GM12878 (cell line): Measurements from ENCODE around the gene EAF2. TPM values are rescaled to one million over a fixed set of nuclear protein-coding genes. Genes with fewer than 3 reads are reported as not detected.

Source experiments
- ATAC-seq: fragments of 200-7000 bp; cut with Tn5 transposase; 3 replicates; pipeline ENCODE4 v1.9.1; 2020; ENCODE audit warnings: mild to moderate bottlenecking, moderate library complexity
- BruUV-seq: library from RNA; stranded (reverse); fragments of 400-500 nt; replicated peaks from 2 replicates; lab custom pipeline; 2021; lab: Mats Ljungman, UMichigan
- CTCF ChIA-PET: fragments of 300-600 bp; sonication (Branson Sonifier 250); formaldehyde crosslinking; extraction: SDS; loops from one replicate; lab custom pipeline; 2021; ENCODE audit warnings: inconsistent platforms; lab: Yijun Ruan, JAX
- POLR2A ChIA-PET: fragments of 350-600 bp; formaldehyde crosslinking; extraction: SDS; loops from one replicate; lab custom pipeline; 2021; ENCODE audit warnings: inconsistent platforms; lab: Charles Lee
- RAD21 ChIA-PET: fragments of 300-600 bp; sonication (Branson Sonifier 250); formaldehyde crosslinking; loops from one replicate; lab custom pipeline; 2023; ENCODE audit warnings: antibody characterized with exemption; ENCODE audit not compliant: unreplicated experiment; lab: Charles Lee
- SMC1A ChIA-PET: fragments of 300-600 bp; sonication (Branson Sonifier 250); formaldehyde crosslinking; loops from one replicate; lab custom pipeline; 2023; ENCODE audit not compliant: unreplicated experiment, uncharacterized antibody; lab: Charles Lee
- DNase-seq: peaks from one replicate; pipeline ENCODE4 v3.0.0-alpha.2; 2011; ENCODE audit warnings: low read depth, low spot score
- FAIRE-seq: peaks from 3 replicates; lab custom pipeline; 2011; peaks lifted over from hg19 to GRCh38; lab: Jason Lieb, UNC
- H2AFZ ChIP-seq: 2 replicates; pipeline ENCODE4 v1.6.0; 2011; ENCODE audit warnings: low read depth, low read length, control low read depth; ENCODE audit not compliant: control insufficient read depth
- H3K27ac ChIP-seq: 2 replicates; pipeline ENCODE4 v1.5.1; 2011; ENCODE audit warnings: control low read depth; ENCODE audit not compliant: control insufficient read depth, insufficient read depth
- H3K27me3 ChIP-seq, 2 experiments: replicated peaks in 1 of 2; 2 replicates each; pipeline versions ENCODE4 v1.6.0 to v1.6.1; 2011; ENCODE audit warnings: low read length in 1 of 2; ENCODE audit not compliant: control insufficient read depth in 2 of 2, insufficient read depth in 2 of 2
- H3K36me3 ChIP-seq, 2 experiments: 2 replicates each; pipeline ENCODE4 v1.5.1; 2011; ENCODE audit warnings: low read length in 1 of 2; ENCODE audit not compliant: control insufficient read depth in 2 of 2, insufficient read depth in 2 of 2
- H3K4me1 ChIP-seq: 2 replicates; pipeline ENCODE4 v1.6.1; 2011; ENCODE audit warnings: mild to moderate bottlenecking, low read length, moderate library complexity, mixed read lengths; ENCODE audit not compliant: control insufficient read depth, insufficient read depth
- H3K4me2 ChIP-seq: 2 replicates; pipeline ENCODE4 v1.6.0; 2011; ENCODE audit warnings: control low read depth; ENCODE audit not compliant: control insufficient read depth, insufficient read depth
- H3K4me3 ChIP-seq: fragments of 200-600 bp; sonication (generic); 2 replicates; pipeline ENCODE4 v1.5.1; 2016
- H3K79me2 ChIP-seq: 2 replicates; pipeline ENCODE4 v1.6.0; 2011; ENCODE audit warnings: low read length; ENCODE audit not compliant: control insufficient read depth, insufficient read depth
- H3K9ac ChIP-seq: 2 replicates; pipeline ENCODE4 v1.8.0; 2011; ENCODE audit warnings: low read length, control low read depth, mixed read lengths; ENCODE audit not compliant: control insufficient read depth, insufficient read depth
- H3K9me3 ChIP-seq: replicated peaks from 3 replicates; pipeline ENCODE4 v1.5.1; 2011; ENCODE audit warnings: mild to moderate bottlenecking, low read length; ENCODE audit not compliant: control insufficient read depth, insufficient read depth
- H4K20me1 ChIP-seq: 2 replicates; pipeline ENCODE4 v1.6.0; 2011; ENCODE audit not compliant: control insufficient read depth, insufficient read depth
- ATF7 ChIP-seq: fragments of 450-650 bp; IDR thresholded peaks from 2 replicates; pipeline ENCODE4 v1.6.1; 2016; ENCODE audit warnings: low read depth, mild to moderate bottlenecking
- CBFB ChIP-seq: IDR thresholded peaks from 2 replicates; pipeline ENCODE4 v1.6.1; 2016; ENCODE audit warnings: antibody characterized with exemption, low read depth
- CHD2 ChIP-seq: IDR thresholded peaks from 2 replicates; pipeline ENCODE4 v1.6.1; 2011; ENCODE audit warnings: low read depth, low read length, improper control_type of control experiment, borderline replicate concordance
- CHD4 ChIP-seq: fragments of 200-600 bp; sonication (generic); IDR thresholded peaks from 2 replicates; pipeline ENCODE4 v1.6.1; 2016; ENCODE audit warnings: mild to moderate bottlenecking
- DPF2 ChIP-seq: fragments of 450-650 bp; IDR thresholded peaks from 2 replicates; pipeline ENCODE4 v1.6.1; 2017; ENCODE audit warnings: mild to moderate bottlenecking
- EED ChIP-seq: sonication (generic); IDR thresholded peaks from 2 replicates; pipeline ENCODE4 v1.6.1; 2016; ENCODE audit warnings: antibody characterized with exemption, low read depth
- EGR1 ChIP-seq, 2 experiments: IDR thresholded peaks; 1 replicate in 1 of 2; 2 replicates in 1 of 2; pipeline ENCODE4 v1.6.1; 2011 to 2012; ENCODE audit warnings: low read depth in 2 of 2, low read length in 2 of 2, borderline replicate concordance in 1 of 2, mild to moderate bottlenecking in 1 of 2, moderate library complexity in 1 of 2
- IRF4 ChIP-seq: IDR thresholded peaks from 2 replicates; pipeline ENCODE4 v1.6.1; 2011; ENCODE audit warnings: low read depth, low read length
- KLF5 ChIP-seq: fragments of 450-650 bp; IDR thresholded peaks from 2 replicates; pipeline ENCODE4 v1.6.1; 2014; ENCODE audit warnings: mild to moderate bottlenecking; ENCODE audit not compliant: partially characterized antibody
- LARP7 ChIP-seq: fragments of 450-650 bp; IDR thresholded peaks from 2 replicates; pipeline ENCODE4 v1.6.1; 2017; ENCODE audit warnings: mild to moderate bottlenecking
- NFXL1 ChIP-seq: fragments of 450-650 bp; IDR thresholded peaks from 2 replicates; pipeline ENCODE4 v1.6.1; 2017; ENCODE audit warnings: antibody characterized with exemption, mild to moderate bottlenecking, borderline replicate concordance
- NR2C1 ChIP-seq: fragments of 450-650 bp; IDR thresholded peaks from 2 replicates; pipeline ENCODE4 v1.6.1; 2017; ENCODE audit warnings: antibody characterized with exemption, mild to moderate bottlenecking, moderate library complexity
- NRF1 ChIP-seq: conservative IDR thresholded peaks from 2 replicates; pipeline ENCODE4 v1.6.1; 2011; ENCODE audit warnings: mild to moderate bottlenecking, low read depth, low read length, improper control_type of control experiment
- PAX8 ChIP-seq: fragments of 450-650 bp; IDR thresholded peaks from 2 replicates; pipeline ENCODE4 v1.6.1; 2017; ENCODE audit warnings: mild to moderate bottlenecking, moderate library complexity
- RB1 ChIP-seq: fragments of 450-650 bp; formaldehyde crosslinking; IDR thresholded peaks from 2 replicates; pipeline ENCODE4 v1.6.1; 2017; ENCODE audit warnings: mild to moderate bottlenecking, borderline replicate concordance
- SRF ChIP-seq, 2 experiments: IDR thresholded peaks; 2 replicates each; pipeline ENCODE4 v1.6.1; 2011; ENCODE audit warnings: low read depth in 2 of 2, low read length in 2 of 2, mild to moderate bottlenecking in 1 of 2, moderate library complexity in 1 of 2
- SUPT20H ChIP-seq: IDR thresholded peaks from 2 replicates; pipeline ENCODE4 v1.6.1; 2011; ENCODE audit warnings: low read depth, mild to moderate bottlenecking, low read length, moderate library complexity, borderline replicate concordance; ENCODE audit not compliant: control insufficient read depth
- ZSCAN29 ChIP-seq: fragments of 450-650 bp; IDR thresholded peaks from 2 replicates; pipeline ENCODE4 v1.6.1; 2017; ENCODE audit warnings: mild to moderate bottlenecking, moderate library complexity
- in situ Hi-C: fragments of 300-500 bp; cut with MboI; formaldehyde crosslinking; loops from 9 replicates; pipeline ENCODE4 v1.14.3; 2018; ENCODE audit warnings: mixed read lengths
- intact Hi-C: fragments of 100-400 bp; cut with micrococcal nuclease; formaldehyde crosslinking; loops from one replicate; pipeline ENCODE4 v1.14.2; 2022; ENCODE audit not compliant: unreplicated experiment
- polyA plus RNA-seq, 11 experiments: library from polyadenylated mRNA; depleted of rRNA in 4 of 11; unstranded in 6 of 11; stranded (reverse) in 5 of 11; fragments of >200 nt; fragmentation: Nextera tagmentation in 4 of 11; fragmentation: Illumina TruSeq in 1 of 11; extraction: Ambion mirVana in 4 of 11; extraction: Trizol in 1 of 11; gene quantifications; 1 replicate in 1 of 11; 2 replicates in 10 of 11; pipeline versions ENCODE4 v1.2.1 to v1.2.3, GENCODE V29; 2011 to 2016; ENCODE audit warnings: inconsistent platforms in 2 of 11, missing spikeins in 2 of 11, low read depth in 1 of 11
- total RNA-seq, 4 experiments: library from RNA; depleted of rRNA in 3 of 4; stranded (reverse); fragments of >200 nt in 3 of 4; fragmentation: Illumina TruSeq in 1 of 4; extraction: Trizol in 1 of 4; gene quantifications; 2 replicates each; pipeline versions ENCODE4 v1.2.1 to v1.2.3, GENCODE V29; 2013 to 2021
- TF ChIP-seq, protein P1 (sequence below): fragments of 450-650 bp; conservative IDR thresholded peaks from 2 replicates; pipeline ENCODE4 v1.6.1; 2017; ENCODE audit warnings: mild to moderate bottlenecking, moderate library complexity
- TF ChIP-seq, protein P2 (sequence below): IDR thresholded peaks from 2 replicates; pipeline ENCODE4 v1.6.1; 2012; ENCODE audit warnings: low read length, inconsistent platforms

The EAF2 gene
- total and polyA plus RNA-seq, 10 of the 15 experiments (the other 5 are each of a cell fraction or from before 2014, with no cell fraction given): 47.3 to 193 (median 72.2) TPM

- FAIRE-seq (no peak), ATAC-seq (no peak), DNase-seq (no peak)
- ChIA-PET CTCF (interaction anchor here (0.6 to 1.5 kb wide), 3 partner anchors 8 to 54 kb away, joined by 3 to 4 read pairs (median 3); no protein-coding TSS in a partner anchor), SMC1A (interaction anchor here (0.7 kb wide), 1 partner anchor 29 kb away, joined by 3 read pairs; no protein-coding TSS in a partner anchor), RAD21 (interaction anchor here (1.0 kb wide), 1 partner anchor 162 kb away, joined by 3 read pairs; no protein-coding TSS in a partner anchor), POLR2A (no interaction called here)
- no peaks in the 10 kb centered on the region for H4K20me1 ChIP-seq
- H3K4me2 ChIP-seq: no peak overlapping the region
- H3K27me3 ChIP-seq: no peaks in the 10 kb centered on the region
- no peak overlapping the region for H3K27ac ChIP-seq
- intact Hi-C loops: no loop called here
- H3K9me3 ChIP-seq: no peaks in the 10 kb centered on the region
- H2AFZ ChIP-seq: no peak overlapping the region
- H3K79me2 ChIP-seq: no peaks in the 10 kb centered on the region
- no peak overlapping the region for H3K9ac ChIP-seq
- no peaks in the 10 kb centered on the region for H3K4me1 ChIP-seq
- peaks cover 0 to 29% of the 10 kb centered on the region in 2 experiments; a peak in 3 of 4 replicates for H3K36me3 ChIP-seq
- TF ChIP-seq NR2C1 (no peak), EGR1 (IDR thresholded peaks at IDR 0.05; ENCODE audit: borderline replicate concordance in 1 of 2, low read depth in 2 of 2, low read length in 2 of 2) (no peak), CBFB (no peak), DPF2 (no peak), ZSCAN29 (no peak), SRF (IDR thresholded peaks at IDR 0.05; ENCODE audit: low read depth in 2 of 2, low read length in 2 of 2) (no peak), CHD4 (no peak), CHD2 (no peak), ATF7 (no peak), KLF5 (no peak), LARP7 (no peak), EED (no peak), NFXL1 (no peak), PAX8 (no peak), RB1 (no peak), IRF4 (no peak), SUPT20H (no peak), NRF1 (no peak)
- TF ChIP-seq, protein P1, sequence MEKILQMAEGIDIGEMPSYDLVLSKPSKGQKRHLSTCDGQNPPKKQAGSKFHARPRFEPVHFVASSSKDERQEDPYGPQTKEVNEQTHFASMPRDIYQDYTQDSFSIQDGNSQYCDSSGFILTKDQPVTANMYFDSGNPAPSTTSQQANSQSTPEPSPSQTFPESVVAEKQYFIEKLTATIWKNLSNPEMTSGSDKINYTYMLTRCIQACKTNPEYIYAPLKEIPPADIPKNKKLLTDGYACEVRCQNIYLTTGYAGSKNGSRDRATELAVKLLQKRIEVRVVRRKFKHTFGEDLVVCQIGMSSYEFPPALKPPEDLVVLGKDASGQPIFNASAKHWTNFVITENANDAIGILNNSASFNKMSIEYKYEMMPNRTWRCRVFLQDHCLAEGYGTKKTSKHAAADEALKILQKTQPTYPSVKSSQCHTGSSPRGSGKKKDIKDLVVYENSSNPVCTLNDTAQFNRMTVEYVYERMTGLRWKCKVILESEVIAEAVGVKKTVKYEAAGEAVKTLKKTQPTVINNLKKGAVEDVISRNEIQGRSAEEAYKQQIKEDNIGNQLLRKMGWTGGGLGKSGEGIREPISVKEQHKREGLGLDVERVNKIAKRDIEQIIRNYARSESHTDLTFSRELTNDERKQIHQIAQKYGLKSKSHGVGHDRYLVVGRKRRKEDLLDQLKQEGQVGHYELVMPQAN: no peak
- TF ChIP-seq, protein P2, sequence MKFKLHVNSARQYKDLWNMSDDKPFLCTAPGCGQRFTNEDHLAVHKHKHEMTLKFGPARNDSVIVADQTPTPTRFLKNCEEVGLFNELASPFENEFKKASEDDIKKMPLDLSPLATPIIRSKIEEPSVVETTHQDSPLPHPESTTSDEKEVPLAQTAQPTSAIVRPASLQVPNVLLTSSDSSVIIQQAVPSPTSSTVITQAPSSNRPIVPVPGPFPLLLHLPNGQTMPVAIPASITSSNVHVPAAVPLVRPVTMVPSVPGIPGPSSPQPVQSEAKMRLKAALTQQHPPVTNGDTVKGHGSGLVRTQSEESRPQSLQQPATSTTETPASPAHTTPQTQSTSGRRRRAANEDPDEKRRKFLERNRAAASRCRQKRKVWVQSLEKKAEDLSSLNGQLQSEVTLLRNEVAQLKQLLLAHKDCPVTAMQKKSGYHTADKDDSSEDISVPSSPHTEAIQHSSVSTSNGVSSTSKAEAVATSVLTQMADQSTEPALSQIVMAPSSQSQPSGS: no peak
- TF ChIP-seq, all 136 proteins: peak for 0
- no TSS peak for BruUV-seq
- in situ Hi-C loops: no loop called here
- no peak overlapping the region for H3K4me3 ChIP-seq
These were observed 81.2 kb downstream of the EAF2 start for GRCh38 chr3:121916189-121916588.
